CD4-positive, alpha-beta T cell (primary cell): ENCODE results near the gene RSRC1. TPM values are rescaled to one million over a fixed set of nuclear protein-coding genes. Genes with fewer than 3 reads are reported as not detected.

ENCODE experiments used
- ATAC-seq: fragments of 200-7000 bp; cut with Tn5 transposase; one replicate; pipeline ENCODE4 v1.10.0; 2022; ENCODE audit warnings: mild to moderate bottlenecking; ENCODE audit not compliant: poor library complexity
- CTCF ChIA-PET: fragments of 350-600 bp; sonication (Branson Sonifier 250); formaldehyde crosslinking; loops from one replicate; lab custom pipeline; 2021; ENCODE audit warnings: antibody characterized with exemption, inconsistent platforms; lab: Charles Lee
- POLR2A ChIA-PET: fragments of 350-600 bp; sonication (Branson Sonifier 250); formaldehyde crosslinking; loops from one replicate; lab custom pipeline; 2021; ENCODE audit warnings: antibody characterized with exemption, inconsistent platforms; lab: Charles Lee
- DNase-seq, 14 experiments: peaks; one replicate each; pipeline ENCODE4 v3.0.0-alpha.2; 2013 to 2020; ENCODE audit warnings: mixed read lengths in 2 of 14
- H3K27ac ChIP-seq, 2 donors: one replicate each; pipeline versions ENCODE4 v1.5.1 to v1.7.0; 2013; ENCODE audit warnings: low read length in 2 of 2, low read depth in 1 of 2, mild to moderate bottlenecking in 1 of 2
- H3K27me3 ChIP-seq, 2 experiments: 1 replicate in 1 of 2; 2 replicates in 1 of 2; pipeline versions ENCODE4 v1.6.1 to v1.7.0; 2013; ENCODE audit warnings: low read length in 2 of 2, control low read depth in 1 of 2, mild to moderate bottlenecking in 1 of 2, moderate library complexity in 1 of 2; ENCODE audit not compliant: insufficient read depth in 2 of 2, control insufficient read depth in 1 of 2
- H3K36me3 ChIP-seq: one replicate; pipeline ENCODE4 v1.6.1; 2013; ENCODE audit warnings: low read length, control low read depth; ENCODE audit not compliant: insufficient read depth
- H3K4me1 ChIP-seq: one replicate; pipeline ENCODE4 v1.6.1; 2013; ENCODE audit warnings: low read length, control low read depth; ENCODE audit not compliant: insufficient read depth
- H3K4me3 ChIP-seq: one replicate; pipeline ENCODE4 v1.5.1; 2013; ENCODE audit warnings: mild to moderate bottlenecking, low read length, moderate library complexity
- H3K9me3 ChIP-seq, 2 experiments: 1 replicate in 1 of 2; 2 replicates in 1 of 2; pipeline versions ENCODE4 v1.6.1 to v1.7.0; 2013; ENCODE audit warnings: low read length in 2 of 2, mild to moderate bottlenecking in 2 of 2, control low read depth in 1 of 2, moderate library complexity in 1 of 2; ENCODE audit not compliant: control insufficient read depth in 1 of 2, insufficient read depth in 1 of 2
- H3K27ac Mint-ChIP-seq: one replicate; pipeline ENCODE4 v1.8.0; 2020; ENCODE audit warnings: mixed read lengths
- H3K27me3 Mint-ChIP-seq: one replicate; pipeline ENCODE4 v1.8.0; 2021; ENCODE audit warnings: mixed read lengths
- H3K36me3 Mint-ChIP-seq: one replicate; pipeline ENCODE4 v1.8.0; 2021; ENCODE audit warnings: low read depth, mixed read lengths
- H3K4me1 Mint-ChIP-seq: one replicate; pipeline ENCODE4 v1.8.0; 2021; ENCODE audit warnings: low read depth, mixed read lengths
- H3K4me3 Mint-ChIP-seq: one replicate; pipeline ENCODE4 v1.8.0; 2020; ENCODE audit warnings: mild to moderate bottlenecking, mixed read lengths
- H3K9me3 Mint-ChIP-seq: one replicate; pipeline ENCODE4 v1.8.0; 2020; ENCODE audit warnings: mixed read lengths
- intact Hi-C, 2 experiments: fragments of 100-400 bp; cut with DNase I in 1 of 2; cut with micrococcal nuclease in 1 of 2; formaldehyde crosslinking; loops; one replicate each; pipeline versions ENCODE4 v1.15.1 to v1.9.0; 2023 to 2025; cut with DNase I, micrococcal nuclease
- total RNA-seq, 174 experiments: library from RNA in 2 of 174; stranded (reverse) in 2 of 174; gene quantifications; one replicate each; pipeline ENCODE4 v1.2.3 and lab custom pipeline; 2021 to 2026
- TF ChIP-seq, protein P1 (sequence below): fragments of 200-600 bp; IDR thresholded peaks from one replicate; pipeline ENCODE4 v1.8.0; 2022; ENCODE audit warnings: antibody characterized with exemption, mild to moderate bottlenecking

The RSRC1 gene
- total RNA-seq, 2 experiments from 2014 or later, result 22.3 to 24.6 TPM

DNA sequence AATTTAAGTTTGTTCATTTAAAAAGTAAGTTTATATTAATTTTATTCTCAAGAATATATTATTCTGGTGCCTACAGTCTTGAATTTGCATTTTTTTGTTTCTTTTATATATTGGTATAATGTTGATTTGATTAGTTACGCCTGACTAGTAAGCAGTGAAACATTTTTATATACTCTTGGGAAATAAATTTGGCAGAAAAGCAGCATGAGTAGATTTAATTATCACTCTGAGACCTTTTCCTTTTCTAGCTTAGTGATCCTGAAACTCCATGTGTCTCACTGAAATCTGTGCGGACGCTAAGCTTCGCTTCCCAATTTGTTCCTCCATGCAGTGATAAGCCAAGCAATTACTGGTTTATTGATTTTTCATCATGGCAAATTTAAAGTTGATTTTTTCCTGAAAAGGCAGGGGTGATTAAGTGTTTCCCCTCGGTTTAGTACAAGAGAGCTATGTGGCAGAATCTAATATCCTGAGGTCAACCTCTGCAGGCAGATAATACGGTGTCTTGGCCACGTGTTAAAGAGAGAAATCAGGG is 373.9 kb downstream of the RSRC1 start:
- H3K36me3 ChIP-seq, result no peaks in the 10 kb centered on the region
- Mint-ChIP-seq H3K4me1 (no peaks in the 10 kb centered on the region), H3K27me3 (no peaks in the 10 kb centered on the region), H3K27ac (no peak overlapping the region), H3K4me3 (no peak overlapping the region), H3K36me3 (no peaks in the 10 kb centered on the region), H3K9me3 (no peaks in the 10 kb centered on the region)
- intact Hi-C loops, result no loop called here
- TF ChIP-seq, protein P1, sequence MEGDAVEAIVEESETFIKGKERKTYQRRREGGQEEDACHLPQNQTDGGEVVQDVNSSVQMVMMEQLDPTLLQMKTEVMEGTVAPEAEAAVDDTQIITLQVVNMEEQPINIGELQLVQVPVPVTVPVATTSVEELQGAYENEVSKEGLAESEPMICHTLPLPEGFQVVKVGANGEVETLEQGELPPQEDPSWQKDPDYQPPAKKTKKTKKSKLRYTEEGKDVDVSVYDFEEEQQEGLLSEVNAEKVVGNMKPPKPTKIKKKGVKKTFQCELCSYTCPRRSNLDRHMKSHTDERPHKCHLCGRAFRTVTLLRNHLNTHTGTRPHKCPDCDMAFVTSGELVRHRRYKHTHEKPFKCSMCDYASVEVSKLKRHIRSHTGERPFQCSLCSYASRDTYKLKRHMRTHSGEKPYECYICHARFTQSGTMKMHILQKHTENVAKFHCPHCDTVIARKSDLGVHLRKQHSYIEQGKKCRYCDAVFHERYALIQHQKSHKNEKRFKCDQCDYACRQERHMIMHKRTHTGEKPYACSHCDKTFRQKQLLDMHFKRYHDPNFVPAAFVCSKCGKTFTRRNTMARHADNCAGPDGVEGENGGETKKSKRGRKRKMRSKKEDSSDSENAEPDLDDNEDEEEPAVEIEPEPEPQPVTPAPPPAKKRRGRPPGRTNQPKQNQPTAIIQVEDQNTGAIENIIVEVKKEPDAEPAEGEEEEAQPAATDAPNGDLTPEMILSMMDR, result no peak
- no peaks in the 10 kb centered on the region for H3K4me1 ChIP-seq
- H3K4me3 ChIP-seq, result no peak overlapping the region
- ATAC-seq, result no peak
- DNase-seq, result no peak
- no peaks in the 10 kb centered on the region for H3K27me3 ChIP-seq
- H3K9me3 ChIP-seq, result no peaks in the 10 kb centered on the region
- no peak overlapping the region for H3K27ac ChIP-seq
- POLR2A ChIA-PET, result no interaction called here
- CTCF ChIA-PET, result no interaction called here

DNA sequence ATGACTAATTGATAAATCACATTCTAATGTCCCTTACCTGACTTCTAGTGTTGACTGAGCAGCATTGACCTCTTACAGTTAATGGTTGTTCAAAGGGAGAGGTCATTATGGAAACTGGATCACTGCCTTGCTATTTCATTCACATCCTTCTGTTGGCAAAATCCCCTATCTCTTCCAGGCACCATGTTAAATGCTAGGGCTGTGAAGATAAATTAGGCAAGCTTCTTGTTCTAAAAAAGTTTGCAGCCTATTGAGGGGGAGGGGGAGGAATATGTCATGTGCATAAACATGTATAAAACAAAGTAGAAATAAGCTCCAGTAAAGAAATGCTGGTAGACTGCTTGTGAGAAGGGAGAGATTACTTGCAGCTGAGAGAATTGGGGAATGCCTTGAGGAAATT is 376.3 kb downstream of the RSRC1 start:
- no peak for DNase-seq
- Histone ChIP-seq H3K4me3 (no peak overlapping the region), H3K27ac (no peak overlapping the region), H3K36me3 (no peaks in the 10 kb centered on the region), H3K27me3 (no peaks in the 10 kb centered on the region), H3K4me1 (no peaks in the 10 kb centered on the region), H3K9me3 (no peaks in the 10 kb centered on the region)
- H3K4me1 Mint-ChIP-seq, result no peaks in the 10 kb centered on the region
- intact Hi-C loops, result no loop called here
- TF ChIP-seq, protein P1, result no peak
- CTCF ChIA-PET, result no interaction called here
- H3K36me3 Mint-ChIP-seq, result no peaks in the 10 kb centered on the region
- no peaks in the 10 kb centered on the region for H3K27me3 Mint-ChIP-seq
- no peak overlapping the region for H3K27ac Mint-ChIP-seq
- no peak overlapping the region for H3K4me3 Mint-ChIP-seq
- no peak for ATAC-seq
- POLR2A ChIA-PET, result no interaction called here
- H3K9me3 Mint-ChIP-seq, result no peaks in the 10 kb centered on the region

DNA sequence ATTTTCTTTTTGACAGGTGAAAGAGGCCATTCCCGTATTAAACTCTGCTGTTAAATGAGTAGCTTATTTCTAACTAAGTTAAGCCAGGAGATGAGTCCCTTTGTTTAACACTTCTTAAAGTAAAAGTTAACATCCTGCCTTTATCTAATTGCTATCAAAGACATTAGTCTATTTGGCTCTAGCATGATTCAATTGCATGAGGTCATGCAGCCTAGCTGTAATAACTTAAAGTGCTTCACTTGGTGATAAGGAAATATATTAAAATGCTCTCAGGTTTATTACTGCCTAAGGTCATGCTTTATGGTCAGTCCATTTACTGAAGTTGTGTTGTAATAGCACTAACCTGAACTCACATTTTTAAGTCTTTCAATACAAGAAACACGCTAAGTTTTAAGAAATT is 378.8 kb downstream of the RSRC1 start:
- no peak for DNase-seq
- Mint-ChIP-seq H3K4me1 (no peaks in the 10 kb centered on the region), H3K27ac (no peak overlapping the region), H3K4me3 (no peak overlapping the region), H3K9me3 (no peaks in the 10 kb centered on the region), H3K36me3 (no peaks in the 10 kb centered on the region), H3K27me3 (no peaks in the 10 kb centered on the region)
- intact Hi-C loops, result no loop called here
- TF ChIP-seq, protein P1, result no peak
- Histone ChIP-seq H3K4me1 (no peaks in the 10 kb centered on the region), H3K27me3 (no peaks in the 10 kb centered on the region), H3K9me3 (no peaks in the 10 kb centered on the region), H3K36me3 (no peaks in the 10 kb centered on the region), H3K27ac (no peak overlapping the region), H3K4me3 (no peak overlapping the region)
- ChIA-PET POLR2A (no interaction called here), CTCF (no interaction called here)
- ATAC-seq, result no peak
